ENCODE results near the gene PKDREJ.

Gene PKDREJ

DNA sequence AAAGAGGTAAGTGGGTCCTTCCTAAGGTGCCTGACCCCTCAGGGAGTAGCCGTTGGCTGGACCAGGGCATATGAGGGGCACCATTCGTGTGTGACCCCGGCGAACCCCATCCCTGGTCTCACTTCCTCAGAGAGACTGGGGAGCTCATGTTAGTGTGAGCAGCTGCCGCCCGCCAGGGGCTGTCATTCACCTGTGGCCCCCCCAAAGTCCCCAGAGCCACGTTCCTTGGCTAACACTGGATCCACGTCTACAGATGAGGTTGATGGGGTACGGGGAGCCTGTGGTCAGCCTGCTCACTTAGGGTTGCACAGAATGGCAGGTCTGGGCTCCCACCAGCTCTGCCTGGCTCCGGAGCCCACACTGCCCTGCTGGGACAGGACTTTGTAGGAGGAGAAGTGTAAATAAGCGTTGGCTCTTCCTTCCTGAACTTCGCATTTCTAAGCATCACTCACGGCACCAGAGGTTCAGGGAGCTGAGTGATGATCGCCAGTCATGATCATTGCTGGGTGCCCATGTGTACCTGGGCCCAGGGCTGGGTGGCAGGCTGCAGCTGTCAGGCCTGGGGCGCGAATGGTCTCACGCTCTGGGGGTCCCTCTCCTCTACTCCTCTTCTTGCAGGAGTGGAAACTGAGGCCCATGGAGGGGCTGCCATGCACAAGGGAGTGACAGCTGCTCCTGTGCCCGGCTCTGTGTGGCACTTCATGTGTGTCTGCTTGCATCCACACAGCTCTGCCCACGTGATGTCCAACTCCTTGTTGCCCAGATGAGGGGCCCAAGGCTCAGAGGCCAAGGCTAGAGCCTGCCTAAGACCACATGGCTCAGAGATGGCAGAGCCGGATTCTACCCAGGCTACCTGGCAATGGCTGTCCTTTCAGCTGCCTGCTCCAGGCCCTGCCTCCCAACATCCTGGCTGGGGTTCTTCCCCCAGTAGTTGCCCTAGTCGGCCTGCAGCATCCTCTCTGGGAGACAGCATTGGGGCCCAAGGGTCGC lies 15.8 kb upstream of the PKDREJ start:
- Histone ChIP-seq H3K9ac (no peak overlapping the region), H3K9me3 (ENCODE audit: control insufficient read depth, low read length) (no peaks in the 10 kb centered on the region), H3K4me3 (ENCODE audit: low read depth, low read length) (no peak overlapping the region), H2AFZ (no peak overlapping the region), H3K4me2 (ENCODE audit: low read length) (no peak overlapping the region), H3K4me1 (no peaks in the 10 kb centered on the region), H3K36me3 (ENCODE audit: control insufficient read depth, insufficient read depth, low read length) (no peaks in the 10 kb centered on the region), H3K27ac (no peak overlapping the region), H3K79me2 (no peaks in the 10 kb centered on the region), H3K27me3 (ENCODE audit: control insufficient read depth, insufficient read depth, low read length) (no peaks in the 10 kb centered on the region)
- TF ChIP-seq, protein P1, sequence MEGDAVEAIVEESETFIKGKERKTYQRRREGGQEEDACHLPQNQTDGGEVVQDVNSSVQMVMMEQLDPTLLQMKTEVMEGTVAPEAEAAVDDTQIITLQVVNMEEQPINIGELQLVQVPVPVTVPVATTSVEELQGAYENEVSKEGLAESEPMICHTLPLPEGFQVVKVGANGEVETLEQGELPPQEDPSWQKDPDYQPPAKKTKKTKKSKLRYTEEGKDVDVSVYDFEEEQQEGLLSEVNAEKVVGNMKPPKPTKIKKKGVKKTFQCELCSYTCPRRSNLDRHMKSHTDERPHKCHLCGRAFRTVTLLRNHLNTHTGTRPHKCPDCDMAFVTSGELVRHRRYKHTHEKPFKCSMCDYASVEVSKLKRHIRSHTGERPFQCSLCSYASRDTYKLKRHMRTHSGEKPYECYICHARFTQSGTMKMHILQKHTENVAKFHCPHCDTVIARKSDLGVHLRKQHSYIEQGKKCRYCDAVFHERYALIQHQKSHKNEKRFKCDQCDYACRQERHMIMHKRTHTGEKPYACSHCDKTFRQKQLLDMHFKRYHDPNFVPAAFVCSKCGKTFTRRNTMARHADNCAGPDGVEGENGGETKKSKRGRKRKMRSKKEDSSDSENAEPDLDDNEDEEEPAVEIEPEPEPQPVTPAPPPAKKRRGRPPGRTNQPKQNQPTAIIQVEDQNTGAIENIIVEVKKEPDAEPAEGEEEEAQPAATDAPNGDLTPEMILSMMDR (IDR thresholded peaks at IDR 0.05) = no peak

- no peaks in the 10 kb centered on the region for H3K9me3 ChIP-seq (ENCODE audit: control insufficient read depth, low read length)
- TF ChIP-seq, protein P1 (IDR thresholded peaks at IDR 0.05) = no peak
- no peak overlapping the region for H3K27ac ChIP-seq
- no peak overlapping the region for H3K4me3 ChIP-seq (ENCODE audit: low read depth, low read length)
- no peaks in the 10 kb centered on the region for H3K4me1 ChIP-seq
- H2AFZ ChIP-seq = no peak overlapping the region
- no peak overlapping the region for H3K4me2 ChIP-seq (ENCODE audit: low read length)
- no peak overlapping the region for H3K9ac ChIP-seq
- no peaks in the 10 kb centered on the region for H3K27me3 ChIP-seq (ENCODE audit: control insufficient read depth, insufficient read depth, low read length)
- H3K79me2 ChIP-seq = no peaks in the 10 kb centered on the region
- H3K36me3 ChIP-seq (ENCODE audit: control insufficient read depth, insufficient read depth, low read length) = no peaks in the 10 kb centered on the region
Observed at GRCh38 chr22:46276563-46276962, 13.4 kb upstream of the PKDREJ start.

DNA sequence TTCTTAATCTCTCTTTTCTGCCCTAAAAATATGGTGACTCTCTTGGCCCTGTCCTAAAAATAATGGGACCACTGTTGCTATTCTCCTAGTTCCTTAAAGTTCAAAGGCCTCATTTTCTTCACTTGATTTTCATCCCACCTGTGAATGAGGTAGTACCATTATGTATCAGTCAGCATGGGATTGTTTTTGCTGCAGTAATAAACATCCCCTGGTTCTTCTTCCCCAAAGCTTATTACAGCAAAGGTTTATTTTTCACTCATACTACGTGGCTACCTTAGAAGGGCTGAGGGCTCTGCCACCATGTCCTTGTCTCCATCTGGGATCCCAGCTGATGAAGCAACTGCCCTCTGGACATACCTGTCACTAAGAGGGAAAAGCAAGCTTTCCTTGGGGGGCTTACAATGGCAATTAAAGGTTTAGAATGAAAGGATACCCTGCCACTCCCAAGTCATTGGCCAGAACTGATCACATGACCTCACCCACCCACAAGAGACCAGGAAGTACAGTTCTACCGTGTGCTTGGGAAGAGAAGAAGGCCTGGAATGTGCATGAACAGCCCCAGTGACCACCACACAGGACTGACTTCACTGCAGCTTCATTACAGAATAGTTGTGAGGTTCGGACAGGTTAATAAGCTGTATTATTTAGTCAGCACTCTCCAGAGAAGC lies 12.4 kb upstream of the PKDREJ start:
- TF ChIP-seq, protein P1 (IDR thresholded peaks at IDR 0.05) = no peak
- no peak overlapping the region for H3K4me3 ChIP-seq (ENCODE audit: low read depth, low read length)
- no peaks in the 10 kb centered on the region for H3K27me3 ChIP-seq (ENCODE audit: control insufficient read depth, insufficient read depth, low read length)
- H3K4me2 ChIP-seq (ENCODE audit: low read length) = no peak overlapping the region
- H3K79me2 ChIP-seq = no peaks in the 10 kb centered on the region
- no peak overlapping the region for H2AFZ ChIP-seq
- H3K36me3 ChIP-seq (ENCODE audit: control insufficient read depth, insufficient read depth, low read length) = no peaks in the 10 kb centered on the region
- H3K9me3 ChIP-seq (ENCODE audit: control insufficient read depth, low read length) = no peaks in the 10 kb centered on the region
- H3K27ac ChIP-seq = no peak overlapping the region
- no peak overlapping the region for H3K9ac ChIP-seq
- H3K4me1 ChIP-seq = no peaks in the 10 kb centered on the region

GRCh38 chr22:46274381-46274780 lies 11.2 kb upstream of the PKDREJ start:
- TF ChIP-seq, protein P1 (IDR thresholded peaks at IDR 0.05) = no peak
- H3K79me2 ChIP-seq = no peaks in the 10 kb centered on the region
- no peak overlapping the region for H2AFZ ChIP-seq
- H3K27ac ChIP-seq = no peak overlapping the region
- no peak overlapping the region for H3K4me2 ChIP-seq (ENCODE audit: low read length)
- H3K4me1 ChIP-seq = no peaks in the 10 kb centered on the region
- H3K9me3 ChIP-seq (ENCODE audit: control insufficient read depth, low read length) = no peaks in the 10 kb centered on the region
- no peak overlapping the region for H3K9ac ChIP-seq
- H3K4me3 ChIP-seq (ENCODE audit: low read depth, low read length) = no peak overlapping the region
- no peaks in the 10 kb centered on the region for H3K27me3 ChIP-seq (ENCODE audit: control insufficient read depth, insufficient read depth, low read length)
- H3K36me3 ChIP-seq (ENCODE audit: control insufficient read depth, insufficient read depth, low read length) = no peaks in the 10 kb centered on the region

Measured in parathyroid adenoma (tissue), 2 donors.